Activated T-helper 2 cell treated with anti-CD3 and anti-CD28 coated beads, Interferon-gamma antibody, Interleukin-2, Interleukin-4, amounts not matched to agents 10 μg/mL and 5 μg/mL and 100 μg/mL, durations not matched to agents 14 hours and 24 hours and 36 hours (primary cell): ENCODE results near the gene STAG1. TPM values are rescaled to one million over a fixed set of nuclear protein-coding genes. Genes with fewer than 3 reads are reported as not detected.
"Not testable (repeated sequence)": the region's sequence is repeated elsewhere in the genome, so short reads cannot be mapped to it uniquely, and the experiment has no call there.

Experiments
- DNase-seq: peaks from one replicate; pipeline ENCODE4 v3.0.0; 2021; ENCODE audit warnings: low spot score
- H3K27ac Mint-ChIP-seq: one replicate; pipeline ENCODE4 v1.8.0; 2021; ENCODE audit warnings: mixed read lengths
- H3K27me3 Mint-ChIP-seq: one replicate; pipeline ENCODE4 v1.8.0; 2021; ENCODE audit warnings: low read depth, mixed read lengths
- H3K36me3 Mint-ChIP-seq: one replicate; pipeline ENCODE4 v1.8.0; 2021; ENCODE audit warnings: low read depth, mixed read lengths
- H3K4me1 Mint-ChIP-seq: one replicate; pipeline ENCODE4 v1.8.0; 2021; ENCODE audit warnings: low read depth, mixed read lengths
- H3K4me3 Mint-ChIP-seq: one replicate; pipeline ENCODE4 v1.8.0; 2021; ENCODE audit warnings: low read depth, mild to moderate bottlenecking, moderate library complexity, mixed read lengths
- H3K9me3 Mint-ChIP-seq: one replicate; pipeline ENCODE4 v1.8.0; 2021; ENCODE audit warnings: mixed read lengths
- intact Hi-C: fragments of 100-400 bp; cut with micrococcal nuclease; formaldehyde crosslinking; loops from one replicate; pipeline ENCODE4 v1.15.1; 2023
- total RNA-seq: library from RNA; stranded (reverse); gene quantifications from 2 replicates; pipeline ENCODE4 v1.2.3, GENCODE V29; 2022

STAG1 gene
- total RNA-seq, 1 donor from 2014 or later = 44.9 TPM

DNA sequence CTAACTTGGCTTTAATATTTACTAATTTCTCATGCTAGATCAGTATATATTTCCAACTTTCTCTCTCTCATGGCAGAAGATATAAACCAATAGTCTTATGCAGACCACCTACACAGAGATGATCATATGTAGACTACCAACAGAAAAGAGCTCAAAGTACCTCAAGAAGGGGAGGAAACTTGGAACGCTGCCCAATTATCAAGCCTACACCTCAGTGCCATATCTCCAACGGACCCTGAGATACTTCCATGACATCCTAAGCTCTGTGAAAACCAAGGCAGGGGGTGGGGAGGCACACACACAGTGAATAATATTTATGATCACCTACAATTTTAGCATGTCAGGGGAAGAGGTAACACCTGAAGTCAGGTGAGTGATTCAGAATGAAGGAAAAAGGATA, 100.6 kb downstream of the STAG1 start:
- Mint-ChIP-seq H3K27ac (no peak overlapping the region), H3K9me3 (peaks cover 30% of the 10 kb centered on the region), H3K27me3 (no peaks in the 10 kb centered on the region), H3K4me3 (no peak overlapping the region), H3K36me3 (peaks cover 45% of the 10 kb centered on the region), H3K4me1 (peaks cover 10% of the 10 kb centered on the region)
- intact Hi-C loops = no loop called here
- DNase-seq = no peak

DNA sequence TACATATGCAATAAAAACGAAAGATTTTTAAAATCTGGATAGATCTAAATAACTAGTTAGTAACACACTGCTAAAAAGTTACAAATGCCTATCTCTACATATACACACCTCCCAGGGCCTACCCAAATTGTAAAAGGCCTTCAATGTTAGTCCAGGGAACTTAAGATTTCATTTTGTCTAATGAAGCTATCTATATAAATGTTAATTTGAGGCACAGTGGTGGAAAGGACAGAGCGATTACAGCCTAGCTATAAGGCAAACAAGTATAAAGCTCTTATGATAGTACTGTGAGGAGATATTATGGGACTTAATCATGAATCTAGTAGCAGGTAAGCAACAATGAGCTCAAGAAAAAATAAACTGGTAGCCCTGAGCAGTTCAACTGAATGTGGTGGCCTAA, 101.7 kb downstream of the STAG1 start:
- Mint-ChIP-seq H3K4me1 (peaks cover 15% of the 10 kb centered on the region), H3K4me3 (no peak overlapping the region), H3K27me3 (no peaks in the 10 kb centered on the region), H3K9me3 (peaks cover 22% of the 10 kb centered on the region), H3K27ac (no peak overlapping the region), H3K36me3 (peaks cover 35% of the 10 kb centered on the region)
- intact Hi-C loops = no loop called here
- DNase-seq = no peak

DNA sequence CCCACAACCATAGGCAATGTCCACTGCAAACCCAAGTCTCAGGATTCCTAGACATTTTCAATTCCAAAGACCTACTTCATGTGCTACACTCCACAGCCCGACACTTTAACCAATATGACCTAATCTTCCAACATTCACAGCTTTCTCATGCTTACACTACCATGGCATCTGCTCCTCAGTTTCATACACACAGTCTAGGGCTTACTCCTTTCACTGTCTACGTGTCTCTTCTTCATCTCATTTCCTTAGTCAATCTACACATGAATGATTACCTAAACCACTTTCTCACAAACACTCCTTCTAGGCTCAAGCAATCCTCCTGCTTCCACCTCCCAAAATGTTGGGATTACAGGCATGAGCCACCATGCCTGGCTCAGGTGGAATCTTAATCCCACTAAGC, 106.3 kb downstream of the STAG1 start:
- no peaks in the 10 kb centered on the region for H3K27me3 Mint-ChIP-seq
- no peak overlapping the region for H3K4me3 Mint-ChIP-seq
- H3K9me3 Mint-ChIP-seq = no peaks in the 10 kb centered on the region
- no peak for DNase-seq
- intact Hi-C loops = no loop called here
- peaks cover 15% of the 10 kb centered on the region for H3K4me1 Mint-ChIP-seq
- H3K36me3 Mint-ChIP-seq = peaks cover 10% of the 10 kb centered on the region
- H3K27ac Mint-ChIP-seq = no peak overlapping the region

DNA sequence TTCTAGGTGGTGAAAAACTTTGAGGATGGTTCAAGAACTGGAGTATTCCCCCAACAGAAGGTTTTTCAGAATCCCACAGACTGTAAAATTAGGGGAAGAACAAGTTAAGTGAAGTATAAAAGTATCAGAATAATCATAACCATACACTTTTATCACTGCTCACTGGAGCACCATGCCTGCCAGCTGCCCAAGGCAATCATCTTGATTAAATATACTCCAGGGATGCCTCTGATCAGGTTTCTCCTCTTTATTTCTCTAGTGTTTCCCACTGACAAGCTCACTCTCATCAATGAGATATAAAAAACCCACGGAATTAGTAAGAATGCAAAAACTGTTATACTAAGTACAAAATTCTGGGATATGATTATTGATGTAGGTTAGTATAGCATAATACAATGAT, 108.0 kb downstream of the STAG1 start:
- DNase-seq = no peak
- intact Hi-C loops = no loop called here
- Mint-ChIP-seq H3K27me3 (no peaks in the 10 kb centered on the region), H3K4me1 (peaks cover 11% of the 10 kb centered on the region), H3K9me3 (no peaks in the 10 kb centered on the region), H3K4me3 (no peak overlapping the region), H3K27ac (no peak overlapping the region), H3K36me3 (peaks cover 6% of the 10 kb centered on the region)

DNA sequence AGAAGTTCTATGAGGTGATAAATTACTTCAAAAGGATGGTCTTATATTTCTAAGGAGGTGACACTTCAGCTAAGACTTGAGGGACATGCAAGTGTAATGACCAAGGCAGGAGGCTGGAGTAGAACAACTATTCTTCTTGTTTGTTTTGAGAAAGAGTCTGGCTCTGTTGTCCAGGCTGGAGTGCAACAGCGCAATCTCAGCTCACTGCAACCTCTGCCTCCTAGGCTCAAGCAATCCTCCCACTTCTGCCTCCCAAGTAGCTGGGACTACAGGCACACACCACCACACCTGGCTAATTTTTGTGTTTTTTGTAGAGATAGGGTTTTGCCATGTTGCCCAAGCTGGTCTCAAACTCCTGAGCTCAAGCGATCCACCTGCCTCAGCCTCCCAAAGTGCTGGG, 108.8 kb downstream of the STAG1 start:
- intact Hi-C loops, H3K36me3 Mint-ChIP-seq, DNase-seq, H3K4me1 Mint-ChIP-seq, H3K27me3 Mint-ChIP-seq, H3K4me3 Mint-ChIP-seq, H3K9me3 Mint-ChIP-seq, H3K27ac Mint-ChIP-seq: not testable (repeated sequence)

DNA sequence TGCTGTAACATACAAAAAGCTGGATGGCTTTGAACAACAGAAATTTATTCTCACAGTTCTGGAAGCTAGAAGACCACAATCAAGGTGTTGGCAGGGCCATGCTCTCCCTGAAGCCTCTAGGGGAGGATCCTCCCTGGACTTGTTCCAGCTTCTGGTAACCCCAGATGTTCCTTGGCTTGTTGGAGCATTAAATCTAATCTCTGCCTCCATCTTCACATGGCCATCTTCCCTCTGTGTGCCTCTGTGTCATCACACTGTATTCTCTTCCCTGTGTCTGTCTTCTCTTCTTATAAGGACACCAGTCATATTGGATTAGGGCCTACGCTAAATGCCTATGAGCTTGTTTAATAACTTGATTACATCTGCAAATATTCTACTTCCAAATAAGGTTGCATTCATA, 109.5 kb downstream of the STAG1 start:
- peaks cover 8% of the 10 kb centered on the region for H3K4me1 Mint-ChIP-seq

DNA sequence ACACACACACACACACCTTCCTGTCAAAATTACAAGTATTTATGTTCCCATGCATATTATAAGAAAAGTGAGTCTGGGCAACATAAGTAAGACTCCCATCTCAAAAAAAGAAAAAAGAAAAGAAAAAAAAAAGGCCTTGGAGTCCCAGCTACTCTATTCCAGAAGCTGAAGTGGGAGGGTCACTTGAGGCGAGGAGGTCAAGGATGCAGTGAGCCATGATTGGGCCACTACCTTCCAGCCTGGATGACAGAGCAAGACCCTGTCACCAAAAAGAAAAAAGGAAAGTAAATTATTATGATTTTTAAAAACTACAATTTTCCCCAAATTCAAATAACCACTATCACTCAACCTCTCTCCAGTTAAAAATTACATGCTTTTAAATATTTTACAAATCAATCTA, 113.1 kb downstream of the STAG1 start:
- Mint-ChIP-seq H3K4me3 (no peak overlapping the region), H3K9me3 (no peaks in the 10 kb centered on the region), H3K36me3 (no peaks in the 10 kb centered on the region), H3K27me3 (no peaks in the 10 kb centered on the region), H3K27ac (no peak overlapping the region), H3K4me1 (peaks cover 4% of the 10 kb centered on the region)
- intact Hi-C loops = no loop called here
- no peak for DNase-seq

More for the DNA sequence above, 109.5 kb downstream of the STAG1 start:
- Mint-ChIP-seq H3K9me3 (no peaks in the 10 kb centered on the region), H3K4me3 (no peak overlapping the region), H3K36me3 (peaks cover 6% of the 10 kb centered on the region), H3K27me3 (no peaks in the 10 kb centered on the region), H3K27ac (no peak overlapping the region)
- DNase-seq = no peak
- intact Hi-C loops = no loop called here

DNA sequence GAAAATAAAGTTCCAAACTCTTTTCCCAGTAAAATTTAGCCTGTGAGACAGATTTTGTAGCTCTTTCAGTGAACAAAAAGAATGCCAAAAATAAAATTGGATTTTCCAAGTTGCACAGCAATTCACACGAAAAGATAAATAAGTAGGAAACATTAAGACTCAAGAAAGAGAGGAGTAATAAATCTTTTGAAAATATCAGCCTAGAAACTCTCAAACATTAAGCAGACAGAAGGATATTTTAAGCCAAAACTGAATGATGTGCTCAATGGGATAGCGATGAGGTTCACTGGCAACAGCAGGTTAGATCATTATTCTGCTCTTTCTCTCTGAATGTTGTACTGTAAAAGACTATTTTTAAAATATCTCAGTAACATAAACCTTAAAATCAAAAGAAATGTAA, 115.0 kb downstream of the STAG1 start:
- Mint-ChIP-seq H3K4me3 (no peak overlapping the region), H3K27ac (no peak overlapping the region), H3K36me3 (peaks cover under 1% of the 10 kb centered on the region), H3K27me3 (no peaks in the 10 kb centered on the region), H3K4me1 (peaks cover 6% of the 10 kb centered on the region), H3K9me3 (no peaks in the 10 kb centered on the region)
- no peak for DNase-seq
- intact Hi-C loops = no loop called here

DNA sequence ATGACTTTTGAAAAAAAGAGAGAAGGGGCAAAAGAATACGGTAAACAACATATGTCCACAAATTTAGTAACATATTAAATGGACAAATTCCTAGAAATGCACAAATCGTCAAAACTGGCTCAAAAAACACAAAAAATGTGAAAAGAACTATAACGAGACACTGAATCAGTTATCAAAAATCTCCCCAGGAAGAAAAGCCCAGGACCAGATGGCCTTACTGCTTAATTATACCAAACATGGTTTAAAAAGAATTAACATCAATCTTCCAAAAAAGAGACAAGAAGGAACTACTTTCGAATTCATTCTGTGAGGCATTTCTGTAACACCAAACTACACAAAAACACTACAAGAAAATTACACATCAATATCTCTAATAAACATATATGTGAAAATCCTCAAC, 117.4 kb downstream of the STAG1 start:
- peaks cover 15% of the 10 kb centered on the region for H3K4me1 Mint-ChIP-seq
- intact Hi-C loops = no loop called here
- no peaks in the 10 kb centered on the region for H3K27me3 Mint-ChIP-seq
- no peak overlapping the region for H3K4me3 Mint-ChIP-seq
- H3K27ac Mint-ChIP-seq = no peak overlapping the region
- H3K36me3 Mint-ChIP-seq = peaks cover 20% of the 10 kb centered on the region
- H3K9me3 Mint-ChIP-seq = no peaks in the 10 kb centered on the region
- DNase-seq = no peak

DNA sequence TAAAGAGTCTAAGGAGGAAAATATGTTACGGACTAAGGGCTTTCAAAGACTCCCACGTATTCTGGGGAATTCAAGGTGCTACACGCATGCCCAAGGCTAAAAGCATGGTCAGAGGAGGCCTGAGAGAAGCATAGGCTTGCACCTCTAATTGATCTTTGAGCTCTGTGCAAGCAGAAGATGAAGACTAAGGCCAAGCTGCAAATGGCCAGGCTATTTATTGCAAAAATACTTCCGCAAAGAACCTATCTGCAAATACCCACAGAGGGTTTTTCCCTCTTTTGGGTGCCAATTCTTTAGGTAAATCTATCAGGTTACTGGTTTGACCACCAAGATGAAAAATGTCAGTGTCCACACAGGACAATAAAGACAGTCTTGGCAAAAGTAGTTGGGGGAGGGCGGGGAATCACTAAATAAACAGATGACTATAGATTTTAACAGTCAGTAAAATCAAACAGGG, 119.5 kb downstream of the STAG1 start:
- Mint-ChIP-seq H3K9me3 (peaks cover 19% of the 10 kb centered on the region), H3K4me1 (peaks cover 17% of the 10 kb centered on the region), H3K36me3 (peaks cover 42% of the 10 kb centered on the region), H3K4me3 (no peak overlapping the region), H3K27me3 (no peaks in the 10 kb centered on the region), H3K27ac (no peak overlapping the region)
- DNase-seq = no peak
- intact Hi-C loops = no loop called here

DNA sequence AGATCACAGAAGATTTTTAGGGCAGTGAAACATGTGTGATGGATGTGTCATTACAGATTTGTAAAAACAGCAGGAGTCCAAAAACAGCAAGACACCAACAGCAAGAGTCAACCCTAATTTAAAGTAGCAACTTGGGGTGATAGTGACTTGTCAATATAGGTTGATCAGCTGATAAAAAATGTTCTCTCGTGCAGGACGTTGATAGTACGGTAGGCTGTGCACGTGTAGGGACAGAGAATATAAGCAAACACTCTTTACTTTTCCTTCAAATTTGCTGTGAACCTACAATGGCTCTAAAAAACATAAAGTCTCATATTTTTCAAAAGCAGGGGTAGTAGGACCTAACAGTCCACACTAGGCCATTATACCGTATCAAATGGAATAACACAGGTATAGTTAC, 120.8 kb downstream of the STAG1 start:
- DNase-seq = no peak
- Mint-ChIP-seq H3K27me3 (no peaks in the 10 kb centered on the region), H3K4me1 (peaks cover 21% of the 10 kb centered on the region), H3K27ac (no peak overlapping the region), H3K4me3 (no peak overlapping the region), H3K36me3 (peaks cover 52% of the 10 kb centered on the region), H3K9me3 (peaks cover 19% of the 10 kb centered on the region)
- intact Hi-C loops = no loop called here

DNA sequence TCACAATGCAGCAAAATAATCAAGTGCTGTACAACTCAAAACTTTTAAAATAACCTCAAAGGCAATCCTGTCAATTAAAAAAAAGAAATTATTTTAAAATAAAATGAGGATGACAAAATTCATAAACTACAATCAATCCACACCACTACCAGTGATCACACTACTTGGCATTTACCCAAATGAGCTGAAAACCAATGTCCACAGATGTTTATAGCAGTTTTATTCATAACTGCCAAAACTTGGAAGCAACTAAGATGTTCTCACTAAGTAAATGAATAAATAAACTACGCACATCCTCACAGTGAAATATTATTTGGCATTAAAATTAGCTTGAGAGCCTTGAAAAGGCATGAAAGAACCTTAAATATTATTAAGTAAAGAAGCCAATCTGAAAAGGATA, 121.3 kb downstream of the STAG1 start:
- Mint-ChIP-seq H3K27me3 (no peaks in the 10 kb centered on the region), H3K4me3 (no peak overlapping the region), H3K27ac (no peak overlapping the region), H3K9me3 (peaks cover 19% of the 10 kb centered on the region), H3K36me3 (peaks cover 52% of the 10 kb centered on the region), H3K4me1 (peaks cover 22% of the 10 kb centered on the region)
- intact Hi-C loops = no loop called here
- DNase-seq = no peak

DNA sequence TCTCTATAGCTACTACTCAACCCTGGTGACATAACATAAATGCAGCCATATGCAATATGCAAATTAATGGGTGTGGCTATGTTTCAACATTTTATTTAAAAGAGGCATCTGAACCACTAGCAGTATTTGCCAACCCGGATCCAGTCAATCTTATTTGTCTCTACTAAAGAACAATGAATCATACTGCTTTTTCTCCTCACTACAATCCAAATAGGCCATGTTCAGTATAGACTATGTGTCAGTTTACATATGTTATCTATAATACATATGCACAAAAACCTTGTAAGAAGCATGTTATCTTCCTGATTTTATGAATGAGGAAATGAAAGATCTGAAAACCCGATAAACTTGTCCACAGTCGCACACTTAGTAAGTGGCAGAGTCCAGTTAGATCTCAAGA, 125.7 kb downstream of the STAG1 start:
- intact Hi-C loops = no loop called here
- H3K27me3 Mint-ChIP-seq = no peaks in the 10 kb centered on the region
- no peak overlapping the region for H3K4me3 Mint-ChIP-seq
- DNase-seq = no peak
- no peak overlapping the region for H3K27ac Mint-ChIP-seq
- peaks cover 16% of the 10 kb centered on the region for H3K4me1 Mint-ChIP-seq
- H3K36me3 Mint-ChIP-seq = peaks cover 53% of the 10 kb centered on the region
- H3K9me3 Mint-ChIP-seq = peaks cover 19% of the 10 kb centered on the region
